Endometrial microvascular endothelial cells (primary cell): ENCODE measurements around the gene RPS6KL1. TPM values are rescaled to one million over a fixed set of nuclear protein-coding genes. Genes with fewer than 3 reads are reported as not detected.

Experiments used
- total RNA-seq: library from RNA; depleted of rRNA; stranded (reverse); fragments of >200 nt; gene quantifications from one replicate; pipeline ENCODE4 v1.2.3, GENCODE V29; 2015; ENCODE audit errors: inconsistent ontology term

Gene RPS6KL1
- total RNA-seq, 1 donor from 2014 or later, result 25.0 TPM

Other genes starting within 250 kb of the RPS6KL1 start
- gene AREL1, start 210.2 kb downstream of the RPS6KL1 start, total RNA-seq, result 38.0 TPM
- gene FCF1, start 210.1 kb downstream of the RPS6KL1 start, total RNA-seq, result 36.3 TPM
- gene YLPM1, start 159.9 kb downstream of the RPS6KL1 start, total RNA-seq, result 24.3 TPM
- gene PROX2, start 47.1 kb downstream of the RPS6KL1 start, total RNA-seq, result not detected
- gene DLST, start 41.3 kb downstream of the RPS6KL1 start, total RNA-seq, result 92.1 TPM
- 80.7 TPM for gene PGF, start 32.3 kb upstream of the RPS6KL1 start, total RNA-seq
- gene EIF2B2, start 79.7 kb upstream of the RPS6KL1 start, total RNA-seq, result 90.6 TPM
- 13.9 TPM for gene MLH3, start 128.2 kb upstream of the RPS6KL1 start, total RNA-seq
- gene ACYP1, start 140.8 kb upstream of the RPS6KL1 start, total RNA-seq, result 26.0 TPM
- 1.5 TPM for gene ZC2HC1C, start 146.4 kb upstream of the RPS6KL1 start, total RNA-seq
- 12.8 TPM for gene NEK9, start 203.8 kb upstream of the RPS6KL1 start, total RNA-seq